H9 (cell line): ENCODE measurements around the gene ROCK2. TPM values are rescaled to one million over a fixed set of nuclear protein-coding genes. Genes with fewer than 3 reads are reported as not detected.

ENCODE experiments used
- DNase-seq: peaks from one replicate; pipeline ENCODE4 v3.0.0-alpha.2; 2017
- H2AFZ ChIP-seq: one replicate; pipeline ENCODE4 v1.6.1; 2013; ENCODE audit warnings: mild to moderate bottlenecking, low read length, control low read depth, moderate library complexity
- H2AK5ac ChIP-seq: 2 replicates; pipeline ENCODE4 v1.6.1; 2013; ENCODE audit warnings: low read length, control low read depth, mixed read lengths; ENCODE audit not compliant: insufficient read length
- H2BK120ac ChIP-seq: one replicate; pipeline ENCODE4 v1.6.1; 2013; ENCODE audit warnings: low read depth, mild to moderate bottlenecking, low read length, control low read depth, inconsistent platforms; ENCODE audit not compliant: poor library complexity, severe bottlenecking
- H2BK12ac ChIP-seq: 2 replicates; pipeline ENCODE4 v1.6.1; 2013; ENCODE audit warnings: low read length, control low read depth, mixed read lengths, low read depth; ENCODE audit not compliant: insufficient read length
- H2BK15ac ChIP-seq: 2 replicates; pipeline ENCODE4 v1.6.1; 2013; ENCODE audit warnings: low read depth, low read length, control low read depth
- H2BK20ac ChIP-seq: one replicate; pipeline ENCODE4 v1.6.1; 2013; ENCODE audit warnings: low read depth, mild to moderate bottlenecking, low read length, control low read depth, inconsistent platforms; ENCODE audit not compliant: poor library complexity, severe bottlenecking
- H2BK5ac ChIP-seq: 2 replicates; pipeline ENCODE4 v1.6.1; 2013; ENCODE audit warnings: low read length, control low read depth, mixed read lengths; ENCODE audit not compliant: insufficient read length
- H3K14ac ChIP-seq: 2 replicates; pipeline ENCODE4 v1.6.1; 2013; ENCODE audit warnings: low read length, control low read depth; ENCODE audit not compliant: insufficient read depth
- H3K18ac ChIP-seq: 2 replicates; pipeline ENCODE4 v1.6.1; 2013; ENCODE audit warnings: low read depth, mild to moderate bottlenecking, mixed read lengths, low read length, control low read depth; ENCODE audit not compliant: insufficient read length
- H3K23ac ChIP-seq: 2 replicates; pipeline ENCODE4 v1.6.1; 2013; ENCODE audit warnings: low read length, control low read depth, mixed read lengths, low read depth; ENCODE audit not compliant: insufficient read length
- H3K23me2 ChIP-seq: 2 replicates; pipeline ENCODE4 v1.6.1; 2013; ENCODE audit warnings: low read depth, mild to moderate bottlenecking, mixed read lengths, low read length, control low read depth; ENCODE audit not compliant: insufficient read length, poor library complexity, severe bottlenecking
- H3K27ac ChIP-seq: 2 replicates; pipeline ENCODE4 v1.5.1; 2013; ENCODE audit warnings: low read length, control low read depth, mixed read lengths, low read depth; ENCODE audit not compliant: insufficient read length
- H3K27me3 ChIP-seq: 2 replicates; pipeline ENCODE4 v1.6.1; 2013; ENCODE audit warnings: low read length, control low read depth, inconsistent platforms; ENCODE audit not compliant: insufficient read depth
- H3K4ac ChIP-seq: 2 replicates; pipeline ENCODE4 v1.6.1; 2013; ENCODE audit warnings: low read depth, mild to moderate bottlenecking, control low read depth, inconsistent platforms, low read length, moderate library complexity
- H3K4me1 ChIP-seq: 2 replicates; pipeline ENCODE4 v1.6.1; 2013; ENCODE audit warnings: low read length, control low read depth, inconsistent platforms; ENCODE audit not compliant: insufficient read depth
- H3K4me2 ChIP-seq: 2 replicates; pipeline ENCODE4 v1.6.1; 2013; ENCODE audit warnings: low read length, control low read depth, mixed read lengths; ENCODE audit not compliant: insufficient read length, insufficient read depth
- H3K56ac ChIP-seq: 2 replicates; pipeline ENCODE4 v1.6.1; 2013; ENCODE audit warnings: low read depth, mild to moderate bottlenecking, mixed read lengths, low read length, control low read depth; ENCODE audit not compliant: insufficient read length
- H3K79me1 ChIP-seq: 2 replicates; pipeline ENCODE4 v1.6.1; 2013; ENCODE audit warnings: low read depth, mild to moderate bottlenecking, moderate library complexity, low read length, control low read depth, inconsistent platforms; ENCODE audit not compliant: insufficient read depth, poor library complexity, severe bottlenecking
- H3K79me2 ChIP-seq: 2 replicates; pipeline ENCODE4 v1.6.1; 2013; ENCODE audit warnings: low read length, control low read depth, inconsistent platforms; ENCODE audit not compliant: insufficient read depth
- H3K9ac ChIP-seq: 2 replicates; pipeline ENCODE4 v1.6.1; 2013; ENCODE audit warnings: low read length, control low read depth, mixed read lengths; ENCODE audit not compliant: insufficient read length; ENCODE audit errors: extremely low read depth
- H3K9me3 ChIP-seq: one replicate; pipeline ENCODE4 v1.6.1; 2013; ENCODE audit warnings: low read depth, low read length, inconsistent platforms; ENCODE audit not compliant: control insufficient read depth
- H3T11ph ChIP-seq: one replicate; pipeline ENCODE4 v1.6.1; 2013; ENCODE audit warnings: mild to moderate bottlenecking, low read length, control low read depth, inconsistent platforms
- H4K20me1 ChIP-seq: one replicate; pipeline ENCODE4 v1.6.1; 2013; ENCODE audit not compliant: control insufficient read depth, insufficient read length, insufficient read depth
- H4K5ac ChIP-seq: 2 replicates; pipeline ENCODE4 v1.6.1; 2013; ENCODE audit warnings: low read depth, mild to moderate bottlenecking, mixed read lengths, low read length, control low read depth; ENCODE audit not compliant: insufficient read length
- H4K8ac ChIP-seq: replicated peaks from 2 replicates; pipeline ENCODE4 v1.6.1; 2013; ENCODE audit warnings: low read length, control low read depth, mixed read lengths, low read depth; ENCODE audit not compliant: insufficient read length
- H4K91ac ChIP-seq: 2 replicates; pipeline ENCODE4 v1.6.1; 2013; ENCODE audit warnings: low read depth, mild to moderate bottlenecking, moderate library complexity, mixed read lengths, low read length, control low read depth; ENCODE audit not compliant: insufficient read length
- H3K27ac Mint-ChIP-seq, 3 experiments: 2 replicates in 2 of 3; 3 replicates in 1 of 3; pipeline ENCODE4 v1.8.0; 2020 to 2021; ENCODE audit warnings: mixed read lengths in 3 of 3, mild to moderate bottlenecking in 1 of 3, moderate library complexity in 1 of 3
- H3K27me3 Mint-ChIP-seq: 2 replicates; pipeline ENCODE4 v1.8.0; 2021; ENCODE audit warnings: low read depth, mild to moderate bottlenecking, moderate library complexity, mixed read lengths
- H3K36me3 Mint-ChIP-seq, 3 experiments: 2 replicates in 2 of 3; 3 replicates in 1 of 3; pipeline ENCODE4 v1.8.0; 2020 to 2021; ENCODE audit warnings: low read depth in 3 of 3, mixed read lengths in 3 of 3; ENCODE audit not compliant: insufficient read depth in 1 of 3
- H3K4me1 Mint-ChIP-seq, 2 experiments: 2 replicates each; pipeline ENCODE4 v1.8.0; 2020; ENCODE audit warnings: mixed read lengths in 2 of 2
- H3K4me3 Mint-ChIP-seq, 2 experiments: 2 replicates in 1 of 2; 3 replicates in 1 of 2; pipeline ENCODE4 v1.8.0; 2020 to 2021; ENCODE audit warnings: mild to moderate bottlenecking in 2 of 2, mixed read lengths in 2 of 2, moderate library complexity in 1 of 2
- H3K9me3 Mint-ChIP-seq, 2 experiments: 2 replicates in 1 of 2; 3 replicates in 1 of 2; pipeline ENCODE4 v1.8.0; 2020; ENCODE audit warnings: mild to moderate bottlenecking in 2 of 2, mixed read lengths in 2 of 2, moderate library complexity in 1 of 2
- total RNA-seq: library from RNA; stranded (reverse); gene quantifications from 2 replicates; pipeline ENCODE4 v1.2.1, GENCODE V29; 2021
- TF ChIP-seq, protein P1 (sequence below): fragments of 200-600 bp; sonication (generic); conservative IDR thresholded peaks from 3 replicates; pipeline ENCODE4 v1.8.0; 2021; ENCODE audit warnings: antibody characterized with exemption, mild to moderate bottlenecking

The ROCK2 gene
- total RNA-seq, 1 experiment from 2014 or later: 33.2 TPM

- Mint-ChIP-seq H3K4me3 (no peak overlapping the region), H3K27ac (no peak overlapping the region), H3K36me3 (peaks cover 3 to 14% (median 8%) of the 10 kb centered on the region in 3 experiments), H3K9me3 (no peaks in the 10 kb centered on the region), H3K27me3 (no peaks in the 10 kb centered on the region), H3K4me1 (peaks cover 11 to 18% of the 10 kb centered on the region in 2 experiments; a peak in 3 of 4 replicates)
- H3K23me2 ChIP-seq: no peaks in the 10 kb centered on the region
- no peaks in the 10 kb centered on the region for H3K4me1 ChIP-seq
- H2BK20ac ChIP-seq: no peak overlapping the region
- no peak overlapping the region for H2BK15ac ChIP-seq
- no peak overlapping the region for H4K5ac ChIP-seq
- H2BK120ac ChIP-seq: no peak overlapping the region
- TF ChIP-seq, protein P1, sequence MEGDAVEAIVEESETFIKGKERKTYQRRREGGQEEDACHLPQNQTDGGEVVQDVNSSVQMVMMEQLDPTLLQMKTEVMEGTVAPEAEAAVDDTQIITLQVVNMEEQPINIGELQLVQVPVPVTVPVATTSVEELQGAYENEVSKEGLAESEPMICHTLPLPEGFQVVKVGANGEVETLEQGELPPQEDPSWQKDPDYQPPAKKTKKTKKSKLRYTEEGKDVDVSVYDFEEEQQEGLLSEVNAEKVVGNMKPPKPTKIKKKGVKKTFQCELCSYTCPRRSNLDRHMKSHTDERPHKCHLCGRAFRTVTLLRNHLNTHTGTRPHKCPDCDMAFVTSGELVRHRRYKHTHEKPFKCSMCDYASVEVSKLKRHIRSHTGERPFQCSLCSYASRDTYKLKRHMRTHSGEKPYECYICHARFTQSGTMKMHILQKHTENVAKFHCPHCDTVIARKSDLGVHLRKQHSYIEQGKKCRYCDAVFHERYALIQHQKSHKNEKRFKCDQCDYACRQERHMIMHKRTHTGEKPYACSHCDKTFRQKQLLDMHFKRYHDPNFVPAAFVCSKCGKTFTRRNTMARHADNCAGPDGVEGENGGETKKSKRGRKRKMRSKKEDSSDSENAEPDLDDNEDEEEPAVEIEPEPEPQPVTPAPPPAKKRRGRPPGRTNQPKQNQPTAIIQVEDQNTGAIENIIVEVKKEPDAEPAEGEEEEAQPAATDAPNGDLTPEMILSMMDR: no peak
- no peaks in the 10 kb centered on the region for H3K9me3 ChIP-seq
- no peak overlapping the region for H3K56ac ChIP-seq
- no peak overlapping the region for H3K9ac ChIP-seq
- no peaks in the 10 kb centered on the region for H4K20me1 ChIP-seq
- no peak overlapping the region for H3T11ph ChIP-seq
- H3K4me2 ChIP-seq: no peak overlapping the region
- H4K91ac ChIP-seq: no peak overlapping the region
- no peak overlapping the region for H4K8ac ChIP-seq
- H3K14ac ChIP-seq: no peak overlapping the region
- no peaks in the 10 kb centered on the region for H3K27me3 ChIP-seq
- no peak overlapping the region for H3K27ac ChIP-seq
- no peak for DNase-seq
- no peak overlapping the region for H3K4ac ChIP-seq
- H3K18ac ChIP-seq: no peak overlapping the region
- no peak overlapping the region for H2AK5ac ChIP-seq
- no peaks in the 10 kb centered on the region for H3K79me1 ChIP-seq
- H2BK12ac ChIP-seq: no peak overlapping the region
- no peak overlapping the region for H2BK5ac ChIP-seq
- no peak overlapping the region for H2AFZ ChIP-seq
- H3K23ac ChIP-seq: no peak overlapping the region
- H3K79me2 ChIP-seq: no peaks in the 10 kb centered on the region
These were observed 66.2 kb downstream of the ROCK2 start for GRCh38 chr2:11278219-11278618.
